DMS 273 (cell line): ENCODE results near the gene HUNK.
"Not testable (repeated sequence)": the region's sequence is repeated elsewhere in the genome, so short reads cannot be mapped to it uniquely, and the experiment has no call there.

Experiments
- DNase-seq: peaks from one replicate; lab custom pipeline; 2025; ENCODE audit not compliant: unreplicated experiment; lab: John Stamatoyannopoulos, UW

The HUNK gene

GRCh38 chr21:31872452-31873274 lies at the start of gene HUNK:
HUNK (plus strand) TSS chr21:31873020; CDS start chr21:31873675, 655 bp downstream.
- peak; percentile 85 for DNase-seq

- no peak for DNase-seq
Observed at GRCh38 chr21:31829736-31830472, 42.9 kb upstream of the HUNK start.

- no peak for DNase-seq
Observed at GRCh38 chr21:31830701-31831100, 42.1 kb upstream of the HUNK start.

- no peak for DNase-seq
Observed at GRCh38 chr21:31837041-31837440, 35.8 kb upstream of the HUNK start.

GRCh38 chr21:31837618-31838390 lies 35.0 kb upstream of the HUNK start:
- no peak for DNase-seq

- DNase-seq = no peak
Observed at GRCh38 chr21:31838586-31839355, 34.0 kb upstream of the HUNK start.

GRCh38 chr21:31844206-31844605 lies 28.6 kb upstream of the HUNK start:
- DNase-seq = no peak

- no peak for DNase-seq
Observed at GRCh38 chr21:31845151-31845729, 27.6 kb upstream of the HUNK start.

- DNase-seq = no peak
Observed at GRCh38 chr21:31846690-31847089, 26.1 kb upstream of the HUNK start.

GRCh38 chr21:31847761-31848160 lies 25.1 kb upstream of the HUNK start:
- no peak for DNase-seq

- DNase-seq = no peak
Observed at GRCh38 chr21:31848326-31848985, 24.4 kb upstream of the HUNK start.

- DNase-seq = no peak
Observed at GRCh38 chr21:31850886-31851285, 21.9 kb upstream of the HUNK start.

- DNase-seq = no peak
Observed at GRCh38 chr21:31855180-31855579, 17.6 kb upstream of the HUNK start.

- no peak for DNase-seq
Observed at GRCh38 chr21:31857096-31857495, 15.7 kb upstream of the HUNK start.

GRCh38 chr21:31857631-31858030 lies 15.2 kb upstream of the HUNK start:
- DNase-seq = not testable (repeated sequence)

GRCh38 chr21:31860851-31861250 lies 12.0 kb upstream of the HUNK start:
- no peak for DNase-seq

GRCh38 chr21:31862078-31862477 lies 10.7 kb upstream of the HUNK start:
- no peak for DNase-seq

GRCh38 chr21:31865429-31865970 lies 7.3 kb upstream of the HUNK start:
- peak; percentile 33 for DNase-seq

- DNase-seq = peak; percentile 97
Observed at GRCh38 chr21:31866077-31866511, 6.7 kb upstream of the HUNK start.

GRCh38 chr21:31869750-31870149 lies 3.1 kb upstream of the HUNK start:
- peak; percentile 82 for DNase-seq
